ENCODE measurements around the gene MEGF11.
"Not testable (repeated sequence)": the region's sequence is repeated elsewhere in the genome, so short reads cannot be mapped to it uniquely, and the experiment has no call there.

Gene MEGF11

GRCh38 chr15:66021496-66022162 lies 231.9 kb downstream of the MEGF11 start:
- no peak for DNase-seq

DNA sequence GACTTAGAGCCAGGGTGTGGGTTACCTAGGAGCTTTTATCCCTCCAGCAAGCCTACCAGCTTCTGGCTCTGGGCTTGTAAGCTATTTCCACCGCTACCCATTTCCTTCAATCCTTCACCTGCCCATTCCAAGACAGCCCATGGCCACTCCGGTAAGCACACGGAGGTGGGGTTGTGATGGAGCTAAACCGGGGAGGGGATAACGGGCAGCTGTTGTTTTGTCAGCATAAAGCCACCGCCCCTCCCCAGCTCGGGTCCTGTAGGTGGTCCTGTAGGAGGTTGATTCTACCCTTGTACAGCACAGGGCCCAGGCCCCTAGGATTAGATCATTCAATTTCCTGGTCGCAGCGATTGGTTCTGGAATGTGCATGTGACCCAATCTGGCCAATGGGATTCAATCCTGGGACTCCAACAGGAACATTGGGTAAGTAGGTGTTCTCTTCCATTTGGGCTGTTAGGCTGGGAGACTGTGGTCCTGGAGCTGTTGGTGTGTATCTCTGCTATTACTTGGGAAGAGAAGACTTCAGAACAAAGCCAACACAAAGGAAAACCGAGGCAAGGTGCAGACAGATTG lies 233.6 kb downstream of the MEGF11 start:
- DNase-seq = no peak

- no peak for DNase-seq
These were observed 234.2 kb downstream of the MEGF11 start for GRCh38 chr15:66019368-66019767.

GRCh38 chr15:66018488-66018797 lies 235.1 kb downstream of the MEGF11 start:
- no peak for DNase-seq

DNA sequence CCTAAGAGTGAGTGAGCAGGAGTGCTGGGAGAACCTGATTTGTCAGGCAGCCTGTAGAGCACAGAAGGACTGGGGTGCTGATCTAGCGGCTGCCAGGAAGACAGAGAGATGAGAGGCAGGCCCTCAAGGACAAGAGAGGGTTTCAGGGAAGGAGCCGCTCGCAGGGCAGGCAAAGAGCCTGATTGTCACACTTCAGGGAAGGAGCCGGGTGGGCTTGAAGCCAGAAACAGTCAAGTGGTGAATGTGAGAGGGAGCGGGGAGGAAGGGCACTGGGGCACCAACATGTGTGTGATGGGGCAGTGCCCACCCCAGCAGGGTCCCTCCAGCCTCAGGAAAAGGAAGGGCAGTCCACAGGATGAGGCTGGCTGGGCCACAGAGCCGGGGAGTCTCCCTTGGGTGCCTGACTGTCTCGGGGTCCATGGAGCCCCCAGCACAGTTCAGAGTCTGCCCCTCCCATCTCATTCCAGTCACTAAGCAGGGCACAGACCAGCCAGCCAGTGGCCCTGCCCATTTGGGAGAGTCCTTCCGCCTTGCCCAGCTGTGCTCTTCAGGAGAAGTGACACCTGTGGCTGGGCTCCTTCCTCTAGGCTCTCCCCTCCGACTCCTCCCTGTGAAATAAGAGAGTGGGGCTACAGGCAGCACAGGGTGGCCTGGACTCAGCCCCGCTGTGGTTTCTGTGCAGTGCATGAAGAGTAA lies 235.6 kb downstream of the MEGF11 start:
- DNase-seq = no peak

DNA sequence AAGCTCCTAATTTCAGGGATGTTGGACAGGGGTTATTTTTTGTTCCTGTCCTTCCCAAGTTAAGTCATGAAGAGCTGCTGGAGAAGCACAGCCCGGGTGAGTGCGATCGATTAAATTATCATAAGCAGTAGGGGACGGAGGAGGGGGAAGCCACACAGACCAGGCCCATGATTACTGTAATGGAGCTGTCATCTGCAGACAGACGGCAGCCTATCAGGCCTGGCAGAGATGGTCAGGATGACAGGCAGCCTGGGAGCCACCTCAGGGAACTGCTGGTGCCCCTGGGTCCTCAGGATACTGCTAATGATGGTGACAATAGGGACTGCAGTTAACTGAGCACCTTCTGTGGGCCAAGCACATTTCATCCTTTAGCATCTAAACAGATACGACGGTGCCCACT lies 236.6 kb downstream of the MEGF11 start:
- no peak for DNase-seq

DNA sequence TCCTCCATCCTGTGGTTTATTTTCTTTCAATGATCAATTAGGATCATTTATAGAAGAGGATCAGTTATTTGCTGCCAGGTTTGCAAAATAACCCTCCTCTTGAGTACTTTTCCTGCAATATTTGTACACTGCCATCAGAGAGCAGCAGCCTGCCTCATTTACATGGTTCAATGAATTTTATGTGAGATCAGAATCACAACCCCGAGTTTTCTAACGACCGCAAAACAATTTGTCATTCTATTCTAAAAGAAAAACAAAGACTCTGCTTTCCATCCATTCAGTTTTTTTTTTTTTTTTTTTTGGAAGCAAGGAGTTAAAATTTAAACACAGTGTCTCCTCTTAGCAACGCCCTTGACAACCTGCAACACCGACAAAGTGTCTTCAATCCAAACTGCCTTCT lies 237.4 kb downstream of the MEGF11 start:
- DNase-seq = no peak

- no peak for DNase-seq
These were observed 238.8 kb downstream of the MEGF11 start for GRCh38 chr15:66014635-66015182.

- no peak for DNase-seq
These were observed 239.5 kb downstream of the MEGF11 start for GRCh38 chr15:66014022-66014421.

GRCh38 chr15:66008940-66009562 lies 244.5 kb downstream of the MEGF11 start:
- DNase-seq = no peak

GRCh38 chr15:66007663-66008262 lies 245.8 kb downstream of the MEGF11 start:
- DNase-seq = no peak

DNA sequence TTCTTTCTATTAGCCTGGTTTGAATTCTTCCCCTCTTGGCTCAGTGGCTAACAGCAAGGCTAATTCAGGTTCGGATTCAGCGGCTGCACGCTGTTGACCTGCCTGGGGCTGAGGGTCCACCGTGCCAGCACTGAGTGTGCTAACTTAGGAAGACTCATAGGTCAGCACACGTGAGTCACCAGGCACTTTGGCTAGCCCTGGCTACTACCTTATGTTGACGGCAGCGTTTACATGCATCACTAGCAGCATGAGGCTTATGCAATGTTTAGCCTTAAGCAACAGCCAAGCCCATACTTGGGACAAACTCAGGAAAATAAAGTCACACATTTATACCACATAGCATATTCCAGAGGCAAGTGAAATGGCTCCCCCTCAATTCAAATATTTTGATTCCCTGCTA lies 246.6 kb downstream of the MEGF11 start:
- DNase-seq = no peak

DNA sequence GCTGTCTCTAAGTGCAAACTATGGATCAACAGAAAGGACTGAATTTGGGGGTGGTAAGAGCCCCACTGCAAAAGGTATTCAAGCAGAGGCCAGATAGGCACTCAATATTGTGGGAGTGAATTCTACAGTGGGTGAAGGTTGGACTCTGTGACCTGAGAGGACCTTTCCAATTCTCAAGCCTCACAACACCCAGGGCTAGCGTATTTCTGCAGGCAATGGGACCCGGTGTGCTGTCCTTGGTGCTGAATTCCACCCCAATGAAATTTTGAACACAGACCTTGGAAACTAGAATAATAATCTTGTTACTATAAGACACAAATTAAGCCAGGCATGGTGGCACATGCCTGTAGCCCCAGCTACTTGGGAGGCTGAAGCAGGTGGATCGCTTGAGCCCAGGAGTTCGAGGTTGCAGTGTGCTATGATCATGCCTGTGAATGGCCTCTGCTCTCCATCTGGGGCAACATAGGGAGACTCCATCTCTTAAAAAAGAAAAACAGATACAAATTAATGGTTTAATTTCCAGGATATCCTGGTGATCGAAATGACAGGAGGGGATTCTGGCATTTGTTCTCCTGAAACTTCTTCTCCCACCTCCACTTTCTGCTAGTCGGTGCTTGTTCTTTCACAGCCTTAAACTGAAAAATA lies 248.8 kb downstream of the MEGF11 start:
- DNase-seq = no peak

- not testable (repeated sequence) for DNase-seq
These were observed 250.4 kb downstream of the MEGF11 start for GRCh38 chr15:66003129-66003528.

GRCh38 chr15:66001717-66002426 lies 251.7 kb downstream of the MEGF11 start:
- DNase-seq = no peak

DNA sequence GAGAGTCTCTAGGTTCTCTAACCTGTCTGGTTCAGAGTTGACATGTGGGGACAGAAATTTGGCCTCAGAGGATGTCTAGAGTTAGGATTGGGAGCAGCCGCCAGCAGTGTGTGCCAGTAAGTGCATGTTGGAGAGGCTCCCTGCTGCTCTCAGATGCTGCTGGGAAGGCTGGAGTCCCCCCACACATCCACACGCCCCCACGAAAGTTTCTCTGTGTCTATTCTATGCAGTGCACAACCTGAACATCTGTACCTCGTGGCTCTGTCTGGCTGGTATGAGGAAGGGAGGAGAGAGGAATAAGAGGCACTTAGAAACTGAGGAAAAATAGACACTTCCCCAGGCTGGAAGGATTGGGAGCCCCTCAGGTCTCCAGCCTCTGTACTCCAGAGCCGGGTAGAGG lies 252.5 kb downstream of the MEGF11 start:
- DNase-seq = no peak

- DNase-seq = no peak
These were observed 255.1 kb downstream of the MEGF11 start for GRCh38 chr15:65998486-65998885.

- no peak for DNase-seq
These were observed 256.6 kb downstream of the MEGF11 start for GRCh38 chr15:65996901-65997300.

GRCh38 chr15:65994832-65995231 lies 258.7 kb downstream of the MEGF11 start:
- no peak for DNase-seq

GRCh38 chr15:65993762-65994161 lies 259.8 kb downstream of the MEGF11 start:
- no peak for DNase-seq

DNA sequence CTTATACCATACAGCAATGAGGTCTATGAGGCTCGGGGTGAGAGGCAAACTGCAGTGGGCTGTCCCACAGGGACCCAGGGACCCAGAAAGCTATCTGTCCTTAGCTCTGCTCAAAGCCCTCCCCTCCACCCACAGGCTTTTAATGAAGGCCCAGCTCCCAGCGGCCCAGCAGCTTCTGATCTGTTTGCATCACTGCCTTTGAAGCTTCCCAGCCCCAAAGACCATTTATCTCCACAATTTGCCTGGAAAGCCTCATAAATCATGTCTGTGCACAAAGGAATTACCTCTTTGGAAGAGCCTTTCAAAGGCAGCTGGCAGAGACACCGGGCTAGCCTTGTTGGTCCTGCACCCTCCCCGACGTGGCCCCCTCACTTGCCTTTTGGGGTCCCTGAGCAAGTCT lies 260.3 kb downstream of the MEGF11 start:
- no peak for DNase-seq
